Astrocyte (in vitro differentiated cells and primary cell): ENCODE data around the gene VSIG8. TPM values are rescaled to one million over a fixed set of nuclear protein-coding genes. Genes with fewer than 3 reads are reported as not detected.

Source experiments
- DNase-seq: peaks from one replicate; pipeline ENCODE4 v3.0.0-alpha.2; 2010; ENCODE audit warnings: low read depth
- FAIRE-seq: peaks from 2 replicates; lab custom pipeline; 2011; peaks lifted over from hg19 to GRCh38; lab: Jason Lieb, UNC
- H2AFZ ChIP-seq: 2 replicates; pipeline ENCODE4 v1.6.0; 2012; ENCODE audit warnings: low read depth, low read length, inconsistent platforms
- H3K27ac ChIP-seq: 2 replicates; pipeline ENCODE4 v1.5.1; 2011; ENCODE audit warnings: low read depth, low read length, inconsistent platforms
- H3K27me3 ChIP-seq: 2 replicates; pipeline ENCODE4 v1.6.0; 2011; ENCODE audit warnings: low read length, inconsistent platforms; ENCODE audit not compliant: insufficient read depth
- H3K36me3 ChIP-seq: 2 replicates; pipeline ENCODE4 v1.5.1; 2011; ENCODE audit warnings: low read length, inconsistent platforms; ENCODE audit not compliant: insufficient read depth
- H3K4me1 ChIP-seq: 2 replicates; pipeline ENCODE4 v1.5.1; 2011; ENCODE audit warnings: low read length, inconsistent platforms; ENCODE audit not compliant: insufficient read depth
- H3K4me2 ChIP-seq: 2 replicates; pipeline ENCODE4 v1.6.0; 2012; ENCODE audit warnings: low read length, inconsistent platforms
- H3K4me3 ChIP-seq: 2 replicates; pipeline ENCODE4 v1.5.1; 2011; ENCODE audit warnings: low read depth, mild to moderate bottlenecking, low read length, inconsistent platforms; ENCODE audit not compliant: insufficient read depth
- H3K79me2 ChIP-seq: 2 replicates; pipeline ENCODE4 v1.6.0; 2012; ENCODE audit warnings: mild to moderate bottlenecking, low read length, inconsistent platforms; ENCODE audit not compliant: insufficient read depth
- H3K9ac ChIP-seq: 2 replicates; pipeline ENCODE4 v1.6.0; 2012; ENCODE audit warnings: mild to moderate bottlenecking, low read length, inconsistent platforms
- H3K9me3 ChIP-seq: 2 replicates; pipeline ENCODE4 v1.5.1; 2012; ENCODE audit warnings: low read depth, mild to moderate bottlenecking, low read length, inconsistent platforms; ENCODE audit not compliant: insufficient read depth
- H4K20me1 ChIP-seq: 2 replicates; pipeline ENCODE4 v1.6.0; 2012; ENCODE audit warnings: low read length, inconsistent platforms; ENCODE audit not compliant: insufficient read depth
- H3K27ac Mint-ChIP-seq: one replicate; pipeline ENCODE4 v1.8.0; 2021; ENCODE audit warnings: mild to moderate bottlenecking, mixed read lengths; ENCODE audit not compliant: unreplicated experiment
- H3K27me3 Mint-ChIP-seq: one replicate; pipeline ENCODE4 v1.8.0; 2021; ENCODE audit warnings: low read depth, mixed read lengths; ENCODE audit not compliant: unreplicated experiment
- H3K36me3 Mint-ChIP-seq: one replicate; pipeline ENCODE4 v1.8.0; 2021; ENCODE audit warnings: low read depth, mixed read lengths; ENCODE audit not compliant: unreplicated experiment
- H3K4me1 Mint-ChIP-seq: one replicate; pipeline ENCODE4 v1.8.0; 2021; ENCODE audit warnings: low read depth, mixed read lengths; ENCODE audit not compliant: unreplicated experiment
- H3K4me3 Mint-ChIP-seq: one replicate; pipeline ENCODE4 v1.8.0; 2021; ENCODE audit warnings: mild to moderate bottlenecking, moderate library complexity, mixed read lengths; ENCODE audit not compliant: unreplicated experiment
- H3K9me3 Mint-ChIP-seq: one replicate; pipeline ENCODE4 v1.8.0; 2021; ENCODE audit warnings: mild to moderate bottlenecking, mixed read lengths; ENCODE audit not compliant: unreplicated experiment
- CTCF ChIP-seq: IDR thresholded peaks from 2 replicates; pipeline ENCODE4 v1.5.1; 2011; ENCODE audit warnings: low read depth, mild to moderate bottlenecking, inconsistent platforms, low read length, moderate library complexity; ENCODE audit not compliant: insufficient read depth
- EZH2 ChIP-seq: IDR thresholded peaks from 2 replicates; pipeline ENCODE4 v1.6.1; 2012; ENCODE audit warnings: mild to moderate bottlenecking, low read length, inconsistent platforms; ENCODE audit not compliant: insufficient read depth
- total RNA-seq: library from RNA; stranded (reverse); gene quantifications from 2 replicates; pipeline ENCODE4 v1.2.1, GENCODE V29; 2021

Gene VSIG8
- total RNA-seq, 1 donor from 2014 or later, result not detected

DNA sequence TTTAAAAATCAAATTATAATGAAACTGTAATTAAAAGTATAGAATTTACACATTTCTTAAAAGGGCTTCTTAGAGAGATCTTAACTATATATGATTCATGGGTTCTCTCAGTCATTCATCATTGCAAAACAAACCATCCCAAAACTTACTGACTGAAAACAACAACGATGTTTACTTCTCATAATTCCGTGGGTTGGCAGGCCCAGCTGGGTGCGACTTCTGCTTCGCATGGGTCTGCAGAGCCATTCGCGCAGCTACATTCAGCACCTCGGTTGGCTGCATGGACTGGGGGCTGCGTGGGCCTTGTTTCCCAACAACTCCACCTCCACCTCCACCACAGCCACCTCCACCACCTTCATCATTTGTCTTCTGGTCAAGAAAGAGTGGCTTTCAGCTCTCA lies 31.7 kb downstream of the VSIG8 start:
- H4K20me1 ChIP-seq, result no peaks in the 10 kb centered on the region
- H3K4me3 ChIP-seq, result no peak overlapping the region
- FAIRE-seq (no peak), DNase-seq (no peak)
- no peak overlapping the region for H3K27ac ChIP-seq
- H3K79me2 ChIP-seq, result no peaks in the 10 kb centered on the region
- H3K4me3 Mint-ChIP-seq, result no peak overlapping the region
- H3K9ac ChIP-seq, result no peak overlapping the region
- H2AFZ ChIP-seq, result no peak overlapping the region
- no peaks in the 10 kb centered on the region for H3K27me3 ChIP-seq
- H3K4me1 ChIP-seq, result peaks cover 3% of the 10 kb centered on the region
- no peaks in the 10 kb centered on the region for H3K36me3 Mint-ChIP-seq
- no peaks in the 10 kb centered on the region for H3K9me3 ChIP-seq
- H3K9me3 Mint-ChIP-seq, result no peaks in the 10 kb centered on the region
- H3K27me3 Mint-ChIP-seq, result peaks cover 4% of the 10 kb centered on the region
- TF ChIP-seq EZH2 (no peak), CTCF (no peak)
- no peaks in the 10 kb centered on the region for H3K36me3 ChIP-seq
- no peak overlapping the region for H3K4me2 ChIP-seq
- peak overlapping the region; percentile 71 for H3K27ac Mint-ChIP-seq
- peaks cover 46% of the 10 kb centered on the region for H3K4me1 Mint-ChIP-seq

DNA sequence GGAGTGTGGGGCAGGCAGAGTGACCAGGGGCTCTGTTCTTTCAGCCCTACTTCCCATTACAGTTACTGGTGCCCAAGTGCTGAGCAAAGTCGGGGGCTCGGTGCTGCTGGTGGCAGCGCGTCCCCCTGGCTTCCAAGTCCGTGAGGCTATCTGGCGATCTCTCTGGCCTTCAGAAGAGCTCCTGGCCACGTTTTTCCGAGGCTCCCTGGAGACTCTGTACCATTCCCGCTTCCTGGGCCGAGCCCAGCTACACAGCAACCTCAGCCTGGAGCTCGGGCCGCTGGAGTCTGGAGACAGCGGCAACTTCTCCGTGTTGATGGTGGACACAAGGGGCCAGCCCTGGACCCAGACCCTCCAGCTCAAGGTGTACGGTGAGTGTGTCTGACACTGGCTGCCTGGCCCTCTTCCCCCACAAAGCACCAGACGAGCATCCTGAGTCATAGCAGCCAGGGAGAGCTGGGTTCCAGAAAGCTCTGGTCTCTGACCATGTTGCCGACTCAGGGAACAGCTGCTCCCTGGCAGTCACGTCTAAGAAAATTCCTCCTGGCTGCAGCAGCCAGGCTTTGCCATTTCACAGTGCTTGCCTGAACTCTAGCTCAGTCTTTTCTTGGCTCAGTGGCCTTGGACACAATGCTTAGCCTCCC lies 32.5 kb downstream of the VSIG8 start:
- Mint-ChIP-seq H3K9me3 (no peaks in the 10 kb centered on the region), H3K36me3 (no peaks in the 10 kb centered on the region), H3K27ac (peak overlapping the region; percentile 88), H3K27me3 (peaks cover 2% of the 10 kb centered on the region), H3K4me3 (peak overlapping the region; percentile 16), H3K4me1 (peaks cover 53% of the 10 kb centered on the region)
- DNase-seq (peak; percentile 69), FAIRE-seq (peak; percentile 52)
- Histone ChIP-seq H4K20me1 (no peaks in the 10 kb centered on the region), H2AFZ (peak overlapping the region; percentile 24), H3K9ac (no peak overlapping the region), H3K4me2 (no peak overlapping the region), H3K79me2 (no peaks in the 10 kb centered on the region), H3K9me3 (no peaks in the 10 kb centered on the region), H3K27ac (no peak overlapping the region), H3K27me3 (no peaks in the 10 kb centered on the region), H3K4me1 (peaks cover 3% of the 10 kb centered on the region), H3K36me3 (no peaks in the 10 kb centered on the region), H3K4me3 (no peak overlapping the region)
- TF ChIP-seq EZH2 (no peak), CTCF (no peak)

DNA sequence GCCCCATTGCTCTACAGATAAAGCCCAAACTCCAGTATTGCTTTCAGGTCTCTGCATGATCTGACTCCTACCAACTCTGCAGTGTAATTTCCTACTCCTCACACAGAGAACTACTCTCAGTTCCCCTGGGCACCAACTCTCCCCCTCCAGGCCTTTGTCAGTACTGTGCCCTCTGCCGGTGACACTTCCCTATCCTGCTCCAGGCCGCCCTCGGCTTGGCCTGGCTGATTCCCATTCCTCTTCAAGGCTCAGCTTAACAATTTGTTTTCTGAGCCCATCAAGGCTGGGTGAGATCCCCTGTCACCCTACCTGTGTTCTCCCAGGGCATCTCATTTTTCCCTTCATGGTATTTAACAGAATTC lies 33.2 kb downstream of the VSIG8 start:
- H3K9ac ChIP-seq, result no peak overlapping the region
- no peaks in the 10 kb centered on the region for H3K27me3 ChIP-seq
- no peaks in the 10 kb centered on the region for H3K79me2 ChIP-seq
- H2AFZ ChIP-seq, result no peak overlapping the region
- H3K27ac Mint-ChIP-seq, result no peak overlapping the region
- no peaks in the 10 kb centered on the region for H4K20me1 ChIP-seq
- no peak for DNase-seq
- H3K27ac ChIP-seq, result no peak overlapping the region
- H3K36me3 ChIP-seq, result no peaks in the 10 kb centered on the region
- no peaks in the 10 kb centered on the region for H3K9me3 Mint-ChIP-seq
- peaks cover 58% of the 10 kb centered on the region for H3K4me1 Mint-ChIP-seq
- peak overlapping the region; percentile 17 for H3K4me3 Mint-ChIP-seq
- H3K4me3 ChIP-seq, result no peak overlapping the region
- peaks cover 3% of the 10 kb centered on the region for H3K4me1 ChIP-seq
- no peak overlapping the region for H3K4me2 ChIP-seq
- TF ChIP-seq EZH2, result no peak
- peak; percentile 20 for TF ChIP-seq CTCF
- H3K27me3 Mint-ChIP-seq, result no peaks in the 10 kb centered on the region
- FAIRE-seq, result no peak
- no peaks in the 10 kb centered on the region for H3K36me3 Mint-ChIP-seq
- H3K9me3 ChIP-seq, result no peaks in the 10 kb centered on the region
